Germinal center (tissue), 1 donor: Measurements from ENCODE around the gene ANO4.
"Not testable (repeated sequence)": the region's sequence is repeated elsewhere in the genome, so short reads cannot be mapped to it uniquely, and the experiment has no call there.

Experiments
- DNase-seq: peaks from one replicate; pipeline ENCODE4 v3.0.0; 2012; ENCODE audit warnings: mixed read lengths, low spot score

The ANO4 gene

DNA sequence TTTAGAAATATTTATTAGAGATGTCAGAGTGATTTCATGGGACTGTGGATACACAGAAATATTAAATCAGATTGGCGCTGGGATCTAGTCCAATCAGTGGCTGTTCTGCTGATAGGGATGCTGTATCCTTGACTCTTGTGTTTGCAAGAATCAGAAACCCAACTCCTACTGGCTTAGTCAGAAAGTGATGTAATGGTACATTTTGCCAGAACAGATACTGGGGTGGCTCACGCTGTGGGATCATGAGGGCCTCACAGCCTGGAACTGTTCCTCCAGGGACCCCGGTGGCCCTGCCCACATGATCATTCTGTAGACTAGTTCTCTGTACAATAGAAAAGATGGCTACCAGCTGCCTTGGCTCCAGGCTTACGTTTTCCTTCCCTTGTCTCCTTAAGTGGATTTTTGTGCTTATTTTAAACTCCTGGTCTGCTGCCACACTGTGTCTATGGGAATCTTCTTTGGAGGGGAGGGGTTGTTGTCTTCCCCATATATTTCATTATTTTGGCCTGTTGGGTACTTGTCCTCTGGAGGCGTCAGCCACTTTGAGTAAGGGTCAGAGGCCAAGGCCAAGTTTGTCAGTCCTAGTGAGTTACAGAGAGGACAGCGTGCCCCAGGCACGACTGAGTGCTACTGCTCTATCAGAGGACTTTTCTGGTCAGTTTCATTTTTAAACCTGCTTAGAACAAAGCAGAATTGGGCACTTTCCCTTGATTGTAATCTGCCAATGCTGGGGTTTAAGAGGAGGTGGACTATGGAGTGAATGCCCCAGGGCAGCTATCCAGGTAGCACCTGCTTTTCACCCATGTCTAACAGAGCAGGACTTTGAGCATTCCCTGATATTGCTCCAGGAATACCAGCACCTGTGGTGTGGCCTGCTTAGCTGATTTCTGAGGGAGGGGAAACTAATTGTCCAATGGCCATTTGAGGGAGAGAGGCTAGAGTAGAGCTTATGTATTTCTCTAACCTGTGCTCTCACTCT, 251.2 kb downstream of the ANO4 start:
- DNase-seq: no peak

DNA sequence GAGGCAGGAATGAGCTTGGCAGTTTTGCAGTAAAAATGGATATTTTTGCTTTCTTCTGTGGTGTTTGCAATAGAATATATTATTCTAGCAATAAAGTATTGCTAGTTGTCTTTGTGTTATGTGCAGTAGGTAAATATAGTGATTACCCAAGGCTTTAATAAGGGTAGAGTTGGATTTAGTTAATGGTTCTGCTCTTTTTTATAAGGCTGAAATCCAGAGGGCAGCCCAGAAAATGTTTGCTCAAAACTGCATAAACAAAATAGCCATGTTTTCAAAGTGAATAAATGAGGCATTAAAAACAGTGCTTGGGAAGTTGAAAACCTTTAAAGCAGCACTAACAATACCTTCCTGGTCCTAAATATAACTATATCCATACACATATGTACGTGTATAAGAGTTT, 253.1 kb downstream of the ANO4 start:
- DNase-seq: no peak

DNA sequence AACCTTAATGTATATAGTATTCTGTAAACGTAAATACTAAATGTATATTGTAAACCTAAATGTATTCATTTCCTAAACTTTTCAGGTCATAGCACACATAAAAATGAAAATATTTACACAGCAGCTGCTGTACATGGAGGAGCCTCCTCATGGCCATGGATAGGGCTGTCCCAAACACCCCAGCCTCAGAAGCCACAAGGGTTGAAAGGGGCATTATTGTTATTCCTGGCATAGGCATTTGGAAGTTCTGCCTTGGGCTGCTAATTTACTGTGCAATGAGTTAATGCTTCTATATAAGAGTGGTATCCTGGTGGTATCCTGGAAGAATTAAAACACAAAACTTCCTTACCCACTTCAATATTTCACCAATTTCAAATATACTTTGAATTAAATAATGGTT, 256.1 kb downstream of the ANO4 start:
- DNase-seq: no peak

DNA sequence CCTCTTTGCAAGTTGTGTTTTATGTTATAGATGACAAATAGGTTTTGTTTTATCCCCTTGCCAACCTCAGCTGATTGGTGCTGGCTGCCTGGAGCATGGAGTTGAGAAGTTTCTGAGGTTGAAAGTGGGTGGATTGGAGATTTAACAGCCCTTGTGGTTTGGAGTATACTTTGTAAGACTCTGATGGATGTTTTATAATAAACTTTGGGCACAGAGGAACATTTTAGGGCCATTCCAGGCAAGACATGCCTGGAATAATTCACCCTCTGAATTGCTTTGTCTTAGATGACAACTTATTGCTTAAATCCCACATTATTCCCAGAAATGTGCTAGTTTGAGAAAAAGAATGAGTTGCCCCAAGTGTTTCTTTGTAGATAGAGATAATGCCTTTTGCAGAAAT, 256.6 kb downstream of the ANO4 start:
- DNase-seq: no peak

DNA sequence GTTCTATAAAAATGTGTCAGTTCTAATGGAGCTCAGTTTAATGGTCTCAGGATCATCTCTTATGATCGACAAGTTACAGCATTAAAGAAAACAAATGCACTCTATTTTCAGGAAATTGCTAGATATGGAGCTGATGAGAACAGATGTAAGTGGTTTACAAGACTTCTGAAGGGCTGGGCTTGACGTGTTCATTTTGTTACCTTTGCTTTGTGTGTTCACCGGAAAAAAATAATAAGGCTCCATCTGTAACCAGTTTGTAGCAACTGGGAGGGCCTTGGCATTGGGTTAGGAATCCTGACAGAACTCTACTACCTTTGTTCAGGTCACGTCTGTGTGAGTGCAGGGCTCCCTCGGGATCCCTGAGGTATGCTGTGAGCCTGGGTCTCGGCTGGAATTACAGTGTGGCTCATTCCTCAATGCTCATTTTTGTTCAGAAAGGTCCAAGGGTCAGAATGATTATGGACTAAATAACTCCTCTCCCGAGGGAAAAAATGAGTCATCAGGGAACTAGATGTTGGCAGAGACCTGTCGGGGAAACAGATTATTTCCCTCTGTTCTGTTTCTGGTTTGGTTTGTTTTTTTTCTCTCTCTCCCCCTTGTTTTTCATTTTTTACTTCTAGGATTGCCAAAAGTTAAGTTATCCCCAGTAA, 257.4 kb downstream of the ANO4 start:
- no peak for DNase-seq

DNA sequence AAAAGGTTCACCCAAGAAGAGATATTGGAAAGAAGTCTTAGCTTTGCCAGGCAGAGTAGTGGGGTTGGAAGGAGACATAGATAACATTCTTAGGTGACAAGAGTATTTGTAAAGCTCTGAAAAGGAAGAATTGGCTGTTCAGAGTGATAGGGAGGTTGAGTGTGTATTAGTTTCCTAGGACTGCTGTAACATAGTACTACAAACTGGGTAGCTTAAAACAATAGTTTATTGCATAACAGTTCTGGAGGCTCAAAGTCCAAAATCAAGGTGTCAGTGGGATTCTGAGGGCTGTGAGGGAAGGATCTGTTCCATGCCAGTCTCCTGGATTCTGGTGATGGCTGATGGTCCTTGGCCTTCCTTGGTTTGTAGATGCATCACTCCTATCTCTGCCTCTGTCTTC, 258.6 kb downstream of the ANO4 start:
- no peak for DNase-seq

DNA sequence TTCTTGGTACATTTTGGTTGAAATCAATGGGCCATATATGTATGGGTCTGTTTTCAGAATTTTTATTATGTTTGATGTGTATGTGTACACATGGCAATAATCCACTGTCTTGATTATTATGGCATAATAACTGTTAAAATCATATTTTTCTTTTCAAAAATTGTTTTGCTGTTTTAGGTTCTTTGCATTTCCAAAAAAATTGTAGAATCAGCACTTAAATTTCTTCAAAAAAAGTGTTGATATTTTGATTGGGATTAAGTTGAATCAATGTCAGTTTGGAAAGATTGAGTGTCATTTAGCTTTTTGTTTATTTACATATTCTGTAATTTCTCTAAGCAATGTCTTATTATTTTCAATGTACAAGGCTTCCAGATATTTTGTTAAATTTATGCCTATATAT, 261.4 kb downstream of the ANO4 start:
- no peak for DNase-seq

DNA sequence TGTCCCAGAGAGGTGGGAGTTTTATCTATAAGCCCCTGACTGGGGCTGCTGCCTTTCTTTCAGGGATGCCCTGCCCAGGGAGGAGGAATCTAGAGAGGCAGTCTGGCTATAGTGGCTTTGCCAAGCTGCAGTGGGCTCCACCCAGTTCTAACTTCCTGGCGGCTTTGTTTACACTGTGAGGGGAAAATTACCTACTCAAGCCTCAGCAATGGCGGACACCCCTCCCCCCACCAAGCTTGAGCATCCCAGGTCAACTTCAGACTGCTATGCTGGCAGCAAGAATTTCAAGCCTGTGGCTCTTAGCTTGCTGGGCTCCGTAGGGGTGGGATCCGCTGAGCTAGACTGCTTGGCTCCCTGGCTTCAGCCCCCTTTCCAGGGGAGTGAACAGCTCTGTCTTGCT, 267.9 kb downstream of the ANO4 start:
- DNase-seq: not testable (repeated sequence)

DNA sequence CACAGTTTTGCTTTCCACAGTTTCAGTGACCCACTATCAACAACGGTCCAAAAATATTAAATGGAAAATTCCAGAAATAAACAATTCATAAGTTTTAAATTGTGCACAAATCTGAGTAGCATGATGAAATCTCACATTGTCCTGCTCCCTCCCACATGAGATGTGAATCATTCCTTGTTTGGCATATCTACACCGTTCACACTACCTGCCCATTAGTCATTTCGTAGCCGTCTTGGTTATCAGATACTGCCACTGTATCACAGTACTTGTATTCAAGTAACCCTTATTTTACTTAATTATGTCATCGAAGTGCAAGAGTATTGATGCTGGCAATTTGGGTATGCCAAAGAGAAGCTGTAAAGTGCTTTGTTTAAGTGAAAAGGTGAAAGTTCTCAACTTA, 270.1 kb downstream of the ANO4 start:
- no peak for DNase-seq

DNA sequence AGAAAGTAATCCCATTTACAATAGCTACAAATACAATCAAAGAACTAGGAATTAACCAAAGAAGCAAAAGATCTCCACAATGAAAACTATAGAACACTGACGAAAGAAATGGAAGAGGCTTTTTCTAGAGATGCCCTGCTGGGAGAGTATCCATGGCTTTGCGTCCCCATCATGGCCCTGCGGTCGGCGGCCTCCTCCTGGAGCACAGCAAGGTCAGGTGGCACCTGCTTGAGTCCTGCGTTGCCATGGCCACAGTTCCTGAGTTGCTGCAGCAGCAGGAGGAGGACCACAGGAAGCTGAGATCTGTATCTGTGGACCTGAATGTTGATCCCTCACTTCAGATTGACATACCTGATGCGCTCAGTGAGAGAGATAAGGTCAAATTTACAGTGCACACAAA, 271.9 kb downstream of the ANO4 start:
- DNase-seq: no peak

DNA sequence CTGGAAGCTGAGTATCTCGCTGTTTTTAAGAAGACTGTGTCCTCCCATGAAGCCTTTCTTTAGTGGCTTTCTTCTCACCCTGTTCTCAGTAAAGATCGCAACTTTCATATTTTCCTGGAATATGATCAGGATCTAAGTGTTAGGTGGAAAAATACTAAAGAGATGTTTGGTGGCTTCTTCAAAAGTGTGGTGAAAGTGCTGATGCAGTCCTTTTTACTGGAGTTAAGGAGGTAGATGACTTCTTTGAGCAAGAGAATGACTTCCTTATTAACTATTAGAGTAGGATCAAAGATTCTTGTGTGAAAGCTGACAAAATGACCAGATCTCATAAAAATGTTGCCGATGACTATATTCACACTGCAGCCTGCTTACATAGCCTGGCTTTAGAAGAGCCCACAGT, 273.8 kb downstream of the ANO4 start:
- DNase-seq: no peak

DNA sequence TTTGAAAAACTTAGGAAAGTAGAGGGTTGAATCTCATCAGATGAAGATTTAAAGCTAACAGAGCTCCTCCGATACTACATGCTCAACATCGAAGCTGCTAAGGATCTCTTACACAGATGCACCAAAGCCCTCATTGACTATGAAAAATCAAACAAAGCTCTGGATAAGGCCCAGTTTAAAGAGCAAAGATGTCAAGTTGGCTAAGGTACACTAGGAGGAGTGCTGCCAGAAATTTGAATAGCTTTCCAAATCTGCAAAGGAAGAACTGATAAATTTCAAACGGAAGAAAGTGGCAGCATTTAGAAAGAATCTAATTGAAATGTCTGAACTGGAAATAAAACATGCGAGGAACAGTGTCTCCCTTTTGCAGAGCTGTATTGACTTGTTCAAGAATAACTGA, 274.3 kb downstream of the ANO4 start:
- no peak for DNase-seq

DNA sequence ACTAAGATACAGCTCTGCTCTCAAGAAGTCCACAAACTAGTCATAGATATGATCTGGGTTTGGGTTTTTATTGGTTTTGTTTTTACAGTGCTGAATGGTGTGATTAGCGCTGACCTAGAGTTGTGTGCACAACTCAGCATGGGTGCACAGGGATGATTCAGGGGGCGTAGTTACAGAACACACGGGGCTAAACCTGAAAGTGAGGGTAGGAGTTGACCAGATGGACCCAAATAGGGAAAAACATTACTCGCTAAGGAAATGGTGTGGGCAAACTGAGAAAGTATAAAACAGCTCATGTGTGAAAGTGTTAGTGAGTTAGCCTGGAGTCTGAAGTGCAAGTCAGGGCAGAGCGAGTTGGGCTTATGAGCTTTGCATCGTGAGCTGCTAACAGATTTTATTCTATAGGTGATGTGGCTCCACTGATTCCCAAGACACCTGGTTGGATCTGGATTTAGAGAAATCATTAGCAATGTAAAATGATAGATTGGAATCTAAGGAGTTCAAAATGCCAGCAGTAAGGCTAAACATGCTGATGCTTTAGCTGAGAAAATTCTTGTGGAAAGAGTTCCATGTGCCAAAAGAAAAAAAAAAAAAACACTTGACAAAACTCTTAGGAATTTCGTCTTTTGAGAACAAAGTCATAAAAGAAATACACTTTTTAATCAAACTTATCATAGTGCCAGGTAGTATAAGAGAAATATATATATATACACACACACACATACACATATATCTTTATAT, 280.5 kb downstream of the ANO4 start:
- no peak for DNase-seq

DNA sequence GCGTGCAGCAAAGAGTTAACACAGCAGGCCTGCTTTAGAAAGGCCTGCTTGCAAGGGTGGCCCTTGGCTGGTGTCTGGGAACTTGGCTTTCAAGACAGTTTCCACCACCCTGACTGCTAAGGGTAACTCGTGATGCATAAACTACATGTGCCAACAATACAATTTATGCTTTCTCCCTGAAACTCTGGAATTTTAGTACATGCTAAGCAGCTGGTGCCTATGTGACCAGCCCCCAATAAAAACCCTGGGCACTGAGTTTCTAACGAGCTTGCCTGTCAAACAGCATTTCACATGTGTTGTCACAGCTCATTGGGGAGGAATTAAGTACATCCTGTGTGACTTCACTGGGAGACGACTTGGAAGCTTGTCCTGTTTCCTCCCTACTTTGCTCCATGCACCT, 282.3 kb downstream of the ANO4 start:
- DNase-seq: no peak

DNA sequence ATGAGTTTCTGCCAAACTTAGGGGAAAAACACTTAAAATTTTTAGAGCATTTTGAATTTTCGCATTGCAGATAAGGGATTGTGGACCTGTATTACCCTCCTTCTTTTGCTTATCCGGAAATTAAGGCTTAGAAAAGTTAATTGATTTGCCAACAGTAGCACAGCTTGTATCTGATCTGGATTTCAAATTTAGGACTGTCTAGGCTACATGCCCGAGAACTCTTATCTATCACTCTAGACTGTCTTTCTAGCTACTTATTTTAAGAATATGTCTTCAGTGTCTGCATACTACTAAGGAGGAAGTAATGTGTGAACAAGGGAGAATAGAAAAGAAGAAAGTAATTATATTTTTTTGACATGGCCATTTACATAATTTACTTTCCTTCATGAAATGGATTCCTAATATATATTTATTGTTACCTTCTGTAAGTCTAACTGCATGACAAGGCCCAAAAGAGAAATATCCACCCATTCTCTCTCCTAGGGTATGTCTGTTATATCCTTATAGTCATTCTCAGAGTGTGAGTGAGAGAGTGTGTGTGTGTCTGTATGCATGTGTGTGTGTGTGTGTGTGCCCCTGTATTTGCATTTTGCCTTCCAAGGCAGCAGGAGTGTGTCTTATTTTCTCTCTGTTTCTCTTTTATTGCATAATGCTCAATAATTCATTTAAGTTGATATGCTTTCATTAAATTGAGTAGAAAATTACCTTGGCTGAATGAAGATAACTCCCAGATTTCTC, 283.4 kb downstream of the ANO4 start:
- DNase-seq: no peak

DNA sequence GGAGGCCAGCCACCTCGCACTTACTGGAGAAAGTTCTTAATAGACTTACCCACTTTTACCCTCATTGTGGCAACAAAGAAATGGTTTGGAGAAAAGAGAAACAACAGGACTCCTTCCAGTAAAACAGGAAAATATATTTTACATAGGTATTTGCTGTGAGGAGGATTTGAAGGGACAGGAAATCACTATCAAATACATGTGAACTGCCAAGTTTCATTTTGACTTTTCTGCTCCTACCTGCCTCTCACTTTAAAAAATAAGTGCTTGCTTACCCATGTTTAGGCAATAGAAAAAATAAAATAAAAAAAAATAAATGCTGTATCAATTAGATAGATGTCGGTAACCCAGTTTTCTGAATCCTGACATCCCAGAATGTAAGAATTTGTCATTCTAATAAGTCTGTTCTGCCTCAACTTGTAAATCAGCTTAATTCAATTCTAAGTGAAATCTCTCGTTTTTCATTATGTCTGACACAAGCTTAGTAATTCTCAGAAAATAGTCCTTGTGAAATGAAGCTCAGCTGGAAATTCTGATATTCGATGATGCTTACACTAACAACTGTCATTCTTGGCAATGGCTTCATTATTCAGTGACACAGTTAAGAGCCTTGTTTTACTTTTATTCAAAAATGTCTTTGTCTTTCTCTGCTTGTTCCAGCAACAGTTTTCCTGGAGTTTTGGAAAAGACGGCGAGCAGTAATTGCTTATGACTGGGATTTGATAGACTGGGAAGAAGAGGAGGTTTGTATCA, 284.1 kb downstream of the ANO4 start:
- DNase-seq: no peak

DNA sequence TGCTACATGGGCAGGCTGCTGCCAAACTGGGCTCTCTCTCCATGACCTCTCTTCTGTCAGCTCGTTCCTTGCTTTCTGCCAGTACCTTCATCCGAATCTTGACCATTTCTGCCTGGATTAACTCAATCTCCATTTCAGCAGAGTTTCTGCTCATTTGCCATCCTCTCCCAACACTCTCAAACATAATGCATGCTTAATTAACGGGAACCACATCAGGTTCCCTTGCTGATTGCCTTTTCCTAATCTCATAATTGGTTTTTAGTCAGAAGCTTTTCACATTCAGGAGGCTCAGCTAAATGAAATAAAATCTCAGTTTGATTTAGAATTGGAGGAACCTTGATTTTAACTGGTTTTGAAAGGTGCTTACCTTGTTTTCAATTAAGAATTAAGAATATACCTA, 288.1 kb downstream of the ANO4 start:
- DNase-seq: no peak

DNA sequence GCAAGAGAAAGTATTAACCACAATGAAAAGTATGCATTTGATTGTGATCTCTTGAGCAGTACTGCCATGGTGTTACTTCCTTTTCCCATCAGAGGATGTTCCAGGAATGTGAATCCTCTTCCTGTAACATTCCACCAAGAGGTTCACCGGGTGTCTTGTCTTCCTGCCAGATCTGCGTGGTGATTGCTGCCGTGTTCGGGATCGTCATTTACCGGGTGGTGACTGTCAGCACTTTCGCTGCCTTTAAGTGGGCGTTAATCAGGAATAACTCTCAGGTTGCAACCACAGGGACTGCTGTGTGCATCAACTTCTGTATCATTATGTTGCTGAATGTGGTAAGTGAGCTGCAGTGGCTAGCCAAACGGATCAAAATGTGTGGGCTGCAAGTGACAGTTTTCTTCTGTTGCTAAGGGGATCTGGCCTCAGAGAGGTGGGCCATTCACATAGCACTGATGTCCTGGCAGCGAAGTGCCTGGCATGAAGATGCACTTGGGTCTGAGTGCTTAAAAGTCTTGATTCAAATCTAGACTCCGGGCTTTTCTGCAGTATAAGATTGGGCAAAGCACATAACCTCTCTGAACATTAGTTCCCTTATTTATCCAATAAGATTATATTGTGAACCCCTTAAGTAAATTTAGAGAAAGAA, 292.0 kb downstream of the ANO4 start:
- no peak for DNase-seq

DNA sequence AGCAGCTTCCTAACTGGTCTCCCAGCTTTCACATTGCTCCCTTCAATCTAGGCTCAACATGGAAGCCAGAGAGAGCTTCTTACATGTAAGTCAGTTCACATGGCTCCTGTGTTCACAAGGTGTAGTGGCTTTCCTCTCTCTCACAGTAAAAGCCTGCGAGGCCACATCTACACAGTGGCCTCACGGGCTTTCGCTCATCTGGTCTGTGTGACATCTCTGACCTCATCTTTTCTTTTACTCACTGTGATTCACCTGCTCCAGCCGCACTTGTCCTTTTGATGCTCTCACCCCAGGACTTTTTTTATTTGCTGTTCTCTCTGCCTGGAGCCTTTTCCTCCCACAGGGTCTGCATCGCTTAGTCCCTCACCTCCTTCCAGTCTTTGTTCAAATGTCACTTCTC, 293.3 kb downstream of the ANO4 start:
- DNase-seq: no peak

DNA sequence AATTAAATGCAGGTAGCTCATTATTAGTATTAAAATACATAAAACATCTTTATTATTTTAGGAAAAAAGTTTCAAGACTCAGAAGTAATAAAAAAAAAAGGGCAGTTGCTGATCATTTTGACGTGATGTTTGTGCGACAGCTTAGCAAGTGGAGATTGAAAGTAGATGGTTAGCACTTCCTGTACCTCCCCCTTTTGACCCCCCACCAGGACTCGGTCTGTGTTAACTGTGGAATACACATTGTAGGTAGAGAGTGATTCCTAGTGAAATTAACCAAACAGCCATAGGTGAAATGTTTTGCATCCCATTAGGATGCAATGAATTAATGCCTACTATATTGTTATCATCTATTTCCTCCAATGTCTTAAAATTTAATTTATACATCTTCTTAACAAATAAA, 294.7 kb downstream of the ANO4 start:
- DNase-seq: no peak

DNA sequence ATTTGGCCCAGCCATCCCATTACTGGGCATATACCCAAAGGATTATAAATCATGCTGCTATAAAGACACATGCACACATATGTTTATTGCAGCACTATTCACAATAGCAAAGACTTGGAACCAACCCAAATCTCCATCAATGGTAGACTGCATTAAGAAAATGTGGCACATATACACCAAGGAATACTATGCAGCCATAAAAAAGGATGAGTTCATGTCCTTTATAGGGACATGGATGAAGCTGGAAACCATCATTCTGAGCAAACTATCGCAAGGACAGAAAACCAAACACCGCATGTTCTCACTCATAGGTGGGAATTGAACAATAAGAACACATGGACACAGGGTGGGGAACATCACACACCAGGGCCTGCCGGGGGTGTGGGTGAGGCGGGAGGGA, 295.6 kb downstream of the ANO4 start:
- DNase-seq: not testable (repeated sequence)
